ENCODE data around the gene PABPC4L.

GRCh38 chr4:134200811-134201215 lies 776 bp downstream of the PABPC4L start:
- TF ChIP-seq POLR2A (IDR thresholded peaks at IDR 0.05; ENCODE audit: insufficient read depth in 1 of 2, low read depth in 2 of 2, low read length in 2 of 2) (no peak), FLYWCH1 (CRISPR knock-in tag; IDR thresholded peaks at IDR 0.05) (no peak), REST (IDR thresholded peaks at IDR 0.05; ENCODE audit: borderline replicate concordance in 1 of 2, low read depth in 1 of 2, low read length in 2 of 2) (no peak), PHF20 (CRISPR knock-in tag; IDR thresholded peaks at IDR 0.05) (no peak), ZNF589 (CRISPR knock-in tag; conservative IDR thresholded peaks at IDR 0.05) (no peak), ZNF24 (IDR thresholded peaks at IDR 0.05) (no peak), TAF15 (IDR thresholded peaks at IDR 0.05; ENCODE audit: low read depth, low read length, poor library complexity, severe bottlenecking) (no peak), ZKSCAN1 (IDR thresholded peaks at IDR 0.05; ENCODE audit: low read length) (no peak)

Measured in HepG2 (cell line).